Keratinocyte (primary cell): ENCODE results near the gene VNN1.

Experiments used
- EZH2 ChIP-seq: IDR thresholded peaks from one replicate; pipeline ENCODE4 v1.6.1; 2012; ENCODE audit warnings: inconsistent platforms, mild to moderate bottlenecking, low read length, moderate library complexity
- TF ChIP-seq, protein P1 (sequence below), 3 experiments: IDR thresholded peaks in 1 of 3; conservative IDR thresholded peaks in 1 of 3; optimal IDR thresholded peaks in 1 of 3; 2 replicates in 2 of 3; 3 replicates in 1 of 3; pipeline versions ENCODE3 to v1.5.1; 2011; ENCODE audit warnings: low read length in 3 of 3, mild to moderate bottlenecking in 3 of 3, moderate library complexity in 2 of 3, control low read depth in 1 of 3, inconsistent platforms in 1 of 3; ENCODE audit not compliant: insufficient read depth in 2 of 3; ENCODE audit errors: extremely low read depth in 1 of 3

DNA sequence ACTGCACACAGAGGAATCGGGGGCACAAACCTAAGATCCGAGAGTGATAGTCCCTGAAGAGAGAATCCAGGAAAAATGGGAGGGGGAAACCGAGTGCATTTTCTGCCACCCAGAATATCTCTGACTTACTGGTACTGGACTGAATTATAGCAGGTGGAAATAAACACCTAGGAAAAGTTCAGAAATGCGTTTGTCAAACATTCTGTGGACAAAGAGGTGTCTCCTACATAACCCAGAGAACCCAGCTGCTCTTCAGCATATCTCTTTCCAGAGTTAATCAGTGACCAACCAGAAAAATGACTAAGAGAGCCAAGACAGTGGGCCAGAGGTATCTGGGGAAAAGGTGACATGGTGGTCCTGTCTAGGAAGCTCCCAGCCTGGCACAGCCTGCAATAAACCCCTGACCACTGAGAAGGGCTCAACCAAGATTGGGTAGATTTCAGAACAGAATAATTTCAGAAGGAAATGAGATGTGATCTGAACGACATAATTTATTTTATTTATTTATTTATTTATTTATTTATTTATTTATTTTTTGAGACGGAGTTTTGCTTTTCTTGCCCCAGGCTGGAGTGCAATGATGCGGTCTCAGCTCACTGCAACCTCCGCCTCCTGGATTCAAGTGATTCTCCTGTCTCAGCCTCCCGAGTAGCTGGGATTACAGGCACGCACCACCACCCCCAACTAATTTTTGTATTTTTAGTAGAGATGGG lies 6.0 kb upstream of the VNN1 start:
- TF ChIP-seq, protein P1, sequence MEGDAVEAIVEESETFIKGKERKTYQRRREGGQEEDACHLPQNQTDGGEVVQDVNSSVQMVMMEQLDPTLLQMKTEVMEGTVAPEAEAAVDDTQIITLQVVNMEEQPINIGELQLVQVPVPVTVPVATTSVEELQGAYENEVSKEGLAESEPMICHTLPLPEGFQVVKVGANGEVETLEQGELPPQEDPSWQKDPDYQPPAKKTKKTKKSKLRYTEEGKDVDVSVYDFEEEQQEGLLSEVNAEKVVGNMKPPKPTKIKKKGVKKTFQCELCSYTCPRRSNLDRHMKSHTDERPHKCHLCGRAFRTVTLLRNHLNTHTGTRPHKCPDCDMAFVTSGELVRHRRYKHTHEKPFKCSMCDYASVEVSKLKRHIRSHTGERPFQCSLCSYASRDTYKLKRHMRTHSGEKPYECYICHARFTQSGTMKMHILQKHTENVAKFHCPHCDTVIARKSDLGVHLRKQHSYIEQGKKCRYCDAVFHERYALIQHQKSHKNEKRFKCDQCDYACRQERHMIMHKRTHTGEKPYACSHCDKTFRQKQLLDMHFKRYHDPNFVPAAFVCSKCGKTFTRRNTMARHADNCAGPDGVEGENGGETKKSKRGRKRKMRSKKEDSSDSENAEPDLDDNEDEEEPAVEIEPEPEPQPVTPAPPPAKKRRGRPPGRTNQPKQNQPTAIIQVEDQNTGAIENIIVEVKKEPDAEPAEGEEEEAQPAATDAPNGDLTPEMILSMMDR (optimal IDR thresholded peaks at IDR 0.05 in 1 of 3, IDR thresholded peaks at IDR 0.05 in 1 of 3, conservative IDR thresholded peaks at IDR 0.05 in 1 of 3; ENCODE audit: extremely low read depth in 1 of 3, insufficient read depth in 2 of 3, low read length in 3 of 3) = no peak
- TF ChIP-seq EZH2 = no peak
